Measurements from ENCODE around the gene BBLN.

Gene BBLN

DNA sequence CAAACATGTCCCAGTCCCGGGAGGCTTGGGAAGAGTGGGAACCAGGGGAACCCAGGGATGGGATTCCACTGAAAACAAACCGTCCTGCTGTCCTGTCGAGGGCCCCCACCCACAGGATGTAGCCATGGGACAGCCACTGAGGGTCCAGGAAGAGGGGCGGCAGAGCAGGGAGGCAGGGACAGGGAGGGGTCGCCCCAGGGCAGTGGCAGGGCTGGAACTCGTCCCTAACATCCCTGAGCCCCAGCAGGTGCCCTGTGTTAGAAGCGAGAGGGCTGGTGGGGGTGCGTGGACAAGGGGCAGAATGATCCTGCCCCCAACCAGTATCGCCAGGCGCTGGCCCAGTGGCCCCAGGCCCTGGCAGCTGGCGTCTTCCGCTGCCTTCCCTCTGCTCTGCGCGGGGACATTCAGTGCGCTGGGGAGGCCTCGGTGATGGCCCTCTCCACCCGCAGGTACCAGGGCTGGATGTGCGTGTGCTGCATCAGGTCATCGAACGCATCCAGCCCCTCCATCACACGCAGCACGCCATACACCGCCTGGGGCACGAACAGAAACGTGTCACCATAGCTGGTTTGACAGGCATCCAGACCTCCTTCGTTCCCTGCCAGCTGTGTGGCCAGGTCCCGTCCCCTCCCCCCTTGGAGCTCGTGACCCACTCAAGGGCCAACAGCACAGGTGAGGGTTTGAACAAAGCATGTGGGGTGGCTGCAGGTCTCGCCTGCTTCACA is 39.2 kb upstream of the BBLN start:
- Histone ChIP-seq H3K27ac (no peak overlapping the region), H3K36me3 (peaks cover 37% of the 10 kb centered on the region), H3K4me1 (ENCODE audit: control insufficient read depth in 1 of 2, insufficient read depth in 1 of 2, low read depth in 1 of 2, low read length in 1 of 2) (peaks cover 19 to 23% of the 10 kb centered on the region in 2 experiments), H3K4me3 (ENCODE audit: low read depth in 1 of 2, low read length in 1 of 2) (no peak overlapping the region), H3K9me3 (no peaks in the 10 kb centered on the region), H3K27me3 (no peaks in the 10 kb centered on the region)
- TF ChIP-seq, protein P1, sequence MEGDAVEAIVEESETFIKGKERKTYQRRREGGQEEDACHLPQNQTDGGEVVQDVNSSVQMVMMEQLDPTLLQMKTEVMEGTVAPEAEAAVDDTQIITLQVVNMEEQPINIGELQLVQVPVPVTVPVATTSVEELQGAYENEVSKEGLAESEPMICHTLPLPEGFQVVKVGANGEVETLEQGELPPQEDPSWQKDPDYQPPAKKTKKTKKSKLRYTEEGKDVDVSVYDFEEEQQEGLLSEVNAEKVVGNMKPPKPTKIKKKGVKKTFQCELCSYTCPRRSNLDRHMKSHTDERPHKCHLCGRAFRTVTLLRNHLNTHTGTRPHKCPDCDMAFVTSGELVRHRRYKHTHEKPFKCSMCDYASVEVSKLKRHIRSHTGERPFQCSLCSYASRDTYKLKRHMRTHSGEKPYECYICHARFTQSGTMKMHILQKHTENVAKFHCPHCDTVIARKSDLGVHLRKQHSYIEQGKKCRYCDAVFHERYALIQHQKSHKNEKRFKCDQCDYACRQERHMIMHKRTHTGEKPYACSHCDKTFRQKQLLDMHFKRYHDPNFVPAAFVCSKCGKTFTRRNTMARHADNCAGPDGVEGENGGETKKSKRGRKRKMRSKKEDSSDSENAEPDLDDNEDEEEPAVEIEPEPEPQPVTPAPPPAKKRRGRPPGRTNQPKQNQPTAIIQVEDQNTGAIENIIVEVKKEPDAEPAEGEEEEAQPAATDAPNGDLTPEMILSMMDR (IDR thresholded peaks at IDR 0.05): no peak

DNA sequence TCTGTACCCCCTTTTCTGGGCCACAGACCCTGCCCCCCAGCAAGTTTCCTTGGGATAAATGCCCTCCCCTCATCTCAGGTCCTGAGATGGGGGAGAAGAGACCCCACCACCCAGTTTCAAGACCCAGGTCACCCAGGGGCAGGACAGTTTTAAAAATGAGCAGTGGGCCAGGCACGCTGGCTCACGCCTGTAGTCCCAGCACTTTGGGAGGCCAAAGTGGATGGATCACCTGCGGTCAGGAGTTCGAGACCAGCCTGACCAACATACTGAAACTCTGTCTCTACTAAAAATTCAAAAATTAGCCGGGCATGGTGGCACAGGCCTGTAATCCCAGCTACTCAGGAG is 38.6 kb upstream of the BBLN start:
- no peaks in the 10 kb centered on the region for H3K9me3 ChIP-seq
- no peak overlapping the region for H3K27ac ChIP-seq
- H3K36me3 ChIP-seq: peaks cover 37% of the 10 kb centered on the region
- H3K27me3 ChIP-seq: no peaks in the 10 kb centered on the region
- no peak overlapping the region for H3K4me3 ChIP-seq (ENCODE audit: low read depth in 1 of 2, low read length in 1 of 2)
- TF ChIP-seq, protein P1 (IDR thresholded peaks at IDR 0.05): no peak
- H3K4me1 ChIP-seq (ENCODE audit: control insufficient read depth in 1 of 2, insufficient read depth in 1 of 2, low read depth in 1 of 2, low read length in 1 of 2): peaks cover 24 to 28% of the 10 kb centered on the region in 2 experiments

DNA sequence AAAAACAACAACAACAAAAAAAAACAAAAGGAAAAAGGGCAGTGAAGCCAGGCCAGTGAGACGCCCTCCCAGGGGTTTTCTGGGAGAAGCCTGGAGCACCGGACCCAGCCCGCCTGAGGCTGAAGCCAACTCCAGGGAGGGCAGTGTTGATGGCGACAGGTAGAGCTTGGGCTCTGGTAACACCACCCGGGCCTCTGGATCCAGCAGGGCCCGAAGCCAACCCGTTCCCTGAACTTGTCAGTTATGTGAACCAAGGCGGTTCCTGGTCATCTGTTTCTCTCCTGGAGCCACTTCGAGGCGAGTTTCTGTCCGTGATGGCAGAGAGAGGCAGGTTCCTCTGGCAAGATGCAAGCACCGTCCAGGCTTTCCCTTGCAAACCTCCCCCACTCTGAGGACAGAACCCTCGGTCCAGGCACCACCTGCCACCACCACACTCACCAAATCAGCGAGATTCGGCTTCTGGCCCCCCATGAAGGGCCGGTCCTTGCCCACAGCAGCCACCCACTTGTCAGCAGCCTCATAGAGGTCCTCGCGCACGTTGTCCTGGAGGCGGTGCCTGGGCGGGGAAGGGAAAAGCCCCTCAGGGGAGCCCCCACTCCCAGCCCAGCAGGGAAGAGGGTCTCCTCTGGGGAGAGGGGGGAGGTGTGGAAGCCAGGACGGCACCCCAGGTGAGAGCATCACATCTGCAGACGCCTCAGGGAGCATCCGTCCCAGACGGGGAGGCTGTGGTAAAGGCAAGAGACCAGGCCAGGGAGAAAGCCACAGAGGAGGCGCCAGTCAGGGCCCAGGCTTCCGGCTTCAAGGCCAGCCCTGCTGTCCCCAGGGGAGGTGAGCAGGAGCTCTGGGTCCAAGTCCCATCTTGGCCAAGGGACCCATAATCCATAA is 37.9 kb upstream of the BBLN start:
- no peaks in the 10 kb centered on the region for H3K27me3 ChIP-seq
- H3K4me1 ChIP-seq (ENCODE audit: control insufficient read depth in 1 of 2, insufficient read depth in 1 of 2, low read depth in 1 of 2, low read length in 1 of 2): peaks cover 31 to 34% of the 10 kb centered on the region in 2 experiments
- H3K9me3 ChIP-seq: no peaks in the 10 kb centered on the region
- no peak overlapping the region for H3K4me3 ChIP-seq (ENCODE audit: low read depth in 1 of 2, low read length in 1 of 2)
- TF ChIP-seq, protein P1 (IDR thresholded peaks at IDR 0.05): no peak
- H3K36me3 ChIP-seq: peaks cover 37% of the 10 kb centered on the region
- H3K27ac ChIP-seq: no peak overlapping the region

DNA sequence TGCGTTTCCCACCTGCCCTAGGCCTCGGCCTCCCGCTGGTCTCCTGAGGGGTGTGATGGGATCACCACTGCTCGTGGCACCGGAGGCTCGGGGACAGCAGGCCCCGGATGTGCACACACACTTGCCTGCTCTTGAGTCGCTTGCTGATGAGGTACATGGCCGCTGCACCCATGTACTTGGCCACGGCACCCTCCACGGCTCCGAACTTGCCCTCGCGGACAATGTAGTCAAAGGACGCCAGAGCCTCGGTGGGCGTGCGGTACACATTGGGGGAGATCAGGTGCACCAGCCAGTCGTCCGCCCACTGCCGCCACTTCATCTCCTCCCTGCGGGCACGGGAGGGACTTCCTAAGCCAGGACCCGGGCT is 37.3 kb upstream of the BBLN start:
- peaks cover 32 to 36% of the 10 kb centered on the region in 2 experiments for H3K4me1 ChIP-seq (ENCODE audit: control insufficient read depth in 1 of 2, insufficient read depth in 1 of 2, low read depth in 1 of 2, low read length in 1 of 2)
- TF ChIP-seq, protein P1 (IDR thresholded peaks at IDR 0.05): no peak
- H3K4me3 ChIP-seq (ENCODE audit: low read depth in 1 of 2, low read length in 1 of 2): no peak overlapping the region
- no peak overlapping the region for H3K27ac ChIP-seq
- peaks cover 37% of the 10 kb centered on the region for H3K36me3 ChIP-seq
- no peaks in the 10 kb centered on the region for H3K9me3 ChIP-seq
- H3K27me3 ChIP-seq: no peaks in the 10 kb centered on the region

DNA sequence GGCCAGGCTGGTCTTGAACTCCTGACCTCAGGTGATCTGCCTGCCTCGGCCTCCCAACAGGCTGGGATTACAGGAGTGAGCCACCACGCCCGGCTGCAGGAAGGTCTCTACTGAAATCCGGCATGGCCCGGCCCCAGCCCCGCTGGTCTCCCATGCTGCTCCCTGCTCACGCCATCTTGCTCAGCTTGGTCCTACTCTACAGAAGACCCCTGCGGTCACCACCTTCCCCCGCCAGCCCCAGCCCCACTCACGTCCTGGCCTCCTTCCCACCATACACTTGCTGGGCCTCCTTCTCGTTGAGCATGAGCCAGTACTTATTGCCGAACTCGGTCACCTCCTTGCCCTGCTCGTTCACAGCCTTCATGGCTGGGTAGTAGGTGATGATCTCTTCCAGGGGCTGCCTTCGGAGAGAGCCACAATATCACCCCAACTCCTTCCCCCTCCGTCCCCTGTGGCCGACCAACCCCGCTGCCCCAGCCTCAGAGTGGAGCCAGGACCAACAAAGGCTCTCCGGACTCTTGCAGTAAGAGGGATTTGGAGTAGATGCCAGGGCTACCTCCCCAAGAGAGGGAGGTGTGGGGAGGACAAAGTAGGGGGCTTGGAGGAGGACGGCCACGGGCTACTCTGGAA is 36.5 kb upstream of the BBLN start:
- Histone ChIP-seq H3K4me3 (ENCODE audit: low read depth in 1 of 2, low read length in 1 of 2) (no peak overlapping the region), H3K36me3 (peaks cover 37% of the 10 kb centered on the region), H3K27ac (no peak overlapping the region), H3K27me3 (no peaks in the 10 kb centered on the region), H3K9me3 (no peaks in the 10 kb centered on the region), H3K4me1 (ENCODE audit: control insufficient read depth in 1 of 2, insufficient read depth in 1 of 2, low read depth in 1 of 2, low read length in 1 of 2) (peaks cover 31 to 34% of the 10 kb centered on the region in 2 experiments)
- TF ChIP-seq, protein P1 (IDR thresholded peaks at IDR 0.05): no peak

Measured in neutrophil (primary cell).